HepG2 (cell line): ENCODE data around the gene NCKAP5L. TPM values are rescaled to one million over a fixed set of nuclear protein-coding genes. Genes with fewer than 3 reads are reported as not detected.

ENCODE experiments used
- EZH2 ChIP-seq: conservative IDR thresholded peaks from 2 replicates; pipeline ENCODE4 v1.6.1; 2012; ENCODE audit warnings: mild to moderate bottlenecking, low read depth, low read length, moderate library complexity
- MEIS1 ChIP-seq: sonication (generic); formaldehyde crosslinking; IDR thresholded peaks from 2 replicates; pipeline ENCODE4 v1.9.0; 2021; ENCODE audit warnings: mild to moderate bottlenecking, missing genetic modification reagents, moderate library complexity, borderline replicate concordance
- NKX3-1 ChIP-seq: sonication (generic); formaldehyde crosslinking; IDR thresholded peaks from 2 replicates; pipeline ENCODE4 v1.5.0; 2020; ENCODE audit warnings: missing genetic modification reagents
- SPEN ChIP-seq: sonication (generic); formaldehyde crosslinking; IDR thresholded peaks from 2 replicates; pipeline ENCODE4 v1.5.1; 2020; ENCODE audit warnings: low read depth, mild to moderate bottlenecking, missing genetic modification reagents
- SRSF4 ChIP-seq: fragments of 200-400 bp; formaldehyde crosslinking; IDR thresholded peaks from one replicate; pipeline ENCODE4 v1.6.1; 2018; ENCODE audit warnings: mild to moderate bottlenecking, low read depth, low read length, moderate library complexity; ENCODE audit not compliant: poor library complexity, severe bottlenecking
- ZBTB21 ChIP-seq: sonication (generic); formaldehyde crosslinking; IDR thresholded peaks from 2 replicates; pipeline ENCODE4 v1.4.0; 2020; ENCODE audit warnings: missing genetic modification reagents
- ZNF138 ChIP-seq: sonication (generic); formaldehyde crosslinking; IDR thresholded peaks from 2 replicates; pipeline ENCODE4 v1.5.0; 2020; ENCODE audit warnings: mild to moderate bottlenecking, low read depth, missing genetic modification reagents
- ZNF484 ChIP-seq: sonication (generic); formaldehyde crosslinking; IDR thresholded peaks from 2 replicates; pipeline ENCODE4 v1.5.1; 2020; ENCODE audit warnings: mild to moderate bottlenecking, low read depth, missing genetic modification reagents, borderline replicate concordance
- ZNF614 ChIP-seq: IDR thresholded peaks from 2 replicates; pipeline ENCODE4 v1.6.1; 2018; ENCODE audit warnings: missing biosample characterization, missing genetic modification reagents, inconsistent platforms, borderline replicate concordance
- polyA plus RNA-seq, 8 experiments: library from polyadenylated mRNA; depleted of rRNA in 3 of 8; stranded (reverse) in 7 of 8; unstranded in 1 of 8; fragments of >200 nt; fragmentation: Illumina TruSeq in 4 of 8; extraction: Trizol in 4 of 8; gene quantifications; 2 replicates each; pipeline versions ENCODE4 v1.2.1 to v1.2.3, GENCODE V29; 2011 to 2016; ENCODE audit warnings: low read depth in 4 of 8, missing spikeins in 1 of 8, mixed read lengths in 1 of 8; ENCODE audit not compliant: insufficient read depth in 1 of 8
- total RNA-seq, 5 experiments: library from RNA; depleted of rRNA; stranded (reverse); fragments of >200 nt; fragmentation: Illumina TruSeq; extraction: Trizol; gene quantifications; 2 replicates each; pipeline ENCODE4 v1.2.3, GENCODE V29; 2016; ENCODE audit warnings: low read depth in 1 of 5
- TF ChIP-seq, protein P1 (sequence below): sonication (generic); formaldehyde crosslinking; IDR thresholded peaks from 2 replicates; pipeline ENCODE4 v1.5.0; 2020; ENCODE audit warnings: missing genetic modification reagents
- TF ChIP-seq, protein P2 (sequence below): sonication (generic); formaldehyde crosslinking; IDR thresholded peaks from 2 replicates; pipeline ENCODE4 v1.4.0; 2020; ENCODE audit warnings: missing genetic modification reagents, borderline replicate concordance
- TF ChIP-seq, protein P3 (sequence below): IDR thresholded peaks from 2 replicates; pipeline ENCODE4 v1.6.1; 2016; ENCODE audit warnings: low read depth, control low read depth
- TF ChIP-seq, protein P4 (sequence below): sonication (generic); formaldehyde crosslinking; IDR thresholded peaks from 2 replicates; pipeline ENCODE4 v1.4.0; 2020; ENCODE audit warnings: low read depth, missing genetic modification reagents
- TF ChIP-seq, protein P5 (sequence below): sonication (generic); formaldehyde crosslinking; IDR thresholded peaks from 2 replicates; pipeline ENCODE4 v1.4.0; 2020; ENCODE audit warnings: low read depth, mild to moderate bottlenecking, missing genetic modification reagents
- TF ChIP-seq, protein P6 (sequence below): sonication (generic); formaldehyde crosslinking; IDR thresholded peaks from 2 replicates; pipeline ENCODE4 v1.9.0; 2022; ENCODE audit warnings: missing genetic modification reagents, mild to moderate bottlenecking, borderline replicate concordance

NCKAP5L gene
- total and polyA plus RNA-seq, 2 of the 13 experiments (the other 11 are each of a cell fraction or from before 2014, with no cell fraction given): 4.1 to 9.0 TPM

DNA sequence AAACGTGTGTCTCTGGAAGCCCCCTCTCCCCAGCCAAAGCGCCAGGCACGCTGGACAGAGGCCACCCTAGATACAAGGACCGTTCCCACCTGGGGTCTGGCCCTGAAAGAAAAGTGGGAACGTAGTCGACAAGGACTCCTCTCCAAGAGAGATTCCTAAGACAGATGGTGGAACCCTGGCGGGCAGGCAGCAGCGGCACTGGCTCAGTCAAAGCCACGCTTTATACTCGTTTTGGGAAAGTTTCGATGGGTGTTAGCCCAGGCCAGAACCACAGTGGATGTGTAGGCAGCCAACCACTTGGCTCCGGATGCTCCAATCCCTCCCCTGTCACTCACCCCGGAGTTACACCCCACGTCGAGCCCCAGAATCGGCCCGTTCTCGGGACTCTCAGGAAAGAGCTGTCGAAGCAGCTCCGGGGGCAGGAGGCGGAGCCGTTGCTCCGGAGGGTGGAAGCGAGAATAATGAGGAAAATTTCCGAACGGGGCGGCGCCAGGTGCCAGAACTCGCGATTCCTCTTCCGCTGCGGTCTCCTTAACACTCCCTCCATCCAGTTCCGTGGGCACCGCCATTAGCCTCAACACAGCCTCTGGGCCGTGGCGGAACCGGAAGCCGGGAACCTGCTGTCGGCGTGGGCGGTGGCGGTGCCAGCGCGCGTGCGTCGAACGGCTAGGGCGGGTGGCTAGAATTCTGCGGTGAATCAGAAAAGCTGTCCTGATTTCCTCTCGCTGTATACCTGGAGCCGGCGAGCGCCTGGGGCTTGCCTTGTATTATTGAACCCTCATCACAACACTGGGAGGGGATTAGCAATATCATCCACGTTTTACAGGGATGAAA, 14.5 kb upstream of the NCKAP5L start, which contains the start of gene BCDIN3D (continued):
- no peak for TF ChIP-seq SRSF4
- 0 out of 2 replicates have a peak, but pooled peaks have one; percentile 26 for TF ChIP-seq ZNF614 (CRISPR knock-in tag)
- TF ChIP-seq, protein P1, sequence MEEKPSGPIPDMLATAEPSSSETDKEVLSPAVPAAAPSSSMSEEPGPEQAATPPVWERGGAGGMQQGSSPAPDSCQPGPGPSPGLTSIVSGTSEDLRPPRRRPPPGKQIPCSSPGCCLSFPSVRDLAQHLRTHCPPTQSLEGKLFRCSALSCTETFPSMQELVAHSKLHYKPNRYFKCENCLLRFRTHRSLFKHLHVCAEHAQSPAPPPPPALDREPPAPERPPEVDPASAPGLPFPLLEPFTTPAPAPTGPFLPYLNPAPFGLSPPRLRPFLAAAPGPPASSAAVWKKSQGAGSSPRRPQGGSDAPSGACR: no peak
- TF ChIP-seq ZNF138 (CRISPR knock-in tag): 0 out of 2 replicates have a peak, but pooled peaks have one; percentile 73
- TF ChIP-seq, protein P2, sequence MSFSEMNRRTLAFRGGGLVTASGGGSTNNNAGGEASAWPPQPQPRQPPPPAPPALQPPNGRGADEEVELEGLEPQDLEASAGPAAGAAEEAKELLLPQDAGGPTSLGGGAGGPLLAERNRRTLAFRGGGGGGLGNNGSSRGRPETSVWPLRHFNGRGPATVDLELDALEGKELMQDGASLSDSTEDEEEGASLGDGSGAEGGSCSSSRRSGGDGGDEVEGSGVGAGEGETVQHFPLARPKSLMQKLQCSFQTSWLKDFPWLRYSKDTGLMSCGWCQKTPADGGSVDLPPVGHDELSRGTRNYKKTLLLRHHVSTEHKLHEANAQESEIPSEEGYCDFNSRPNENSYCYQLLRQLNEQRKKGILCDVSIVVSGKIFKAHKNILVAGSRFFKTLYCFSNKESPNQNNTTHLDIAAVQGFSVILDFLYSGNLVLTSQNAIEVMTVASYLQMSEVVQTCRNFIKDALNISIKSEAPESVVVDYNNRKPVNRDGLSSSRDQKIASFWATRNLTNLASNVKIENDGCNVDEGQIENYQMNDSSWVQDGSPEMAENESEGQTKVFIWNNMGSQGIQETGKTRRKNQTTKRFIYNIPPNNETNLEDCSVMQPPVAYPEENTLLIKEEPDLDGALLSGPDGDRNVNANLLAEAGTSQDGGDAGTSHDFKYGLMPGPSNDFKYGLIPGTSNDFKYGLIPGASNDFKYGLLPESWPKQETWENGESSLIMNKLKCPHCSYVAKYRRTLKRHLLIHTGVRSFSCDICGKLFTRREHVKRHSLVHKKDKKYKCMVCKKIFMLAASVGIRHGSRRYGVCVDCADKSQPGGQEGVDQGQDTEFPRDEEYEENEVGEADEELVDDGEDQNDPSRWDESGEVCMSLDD: no peak
- TF ChIP-seq, protein P3, sequence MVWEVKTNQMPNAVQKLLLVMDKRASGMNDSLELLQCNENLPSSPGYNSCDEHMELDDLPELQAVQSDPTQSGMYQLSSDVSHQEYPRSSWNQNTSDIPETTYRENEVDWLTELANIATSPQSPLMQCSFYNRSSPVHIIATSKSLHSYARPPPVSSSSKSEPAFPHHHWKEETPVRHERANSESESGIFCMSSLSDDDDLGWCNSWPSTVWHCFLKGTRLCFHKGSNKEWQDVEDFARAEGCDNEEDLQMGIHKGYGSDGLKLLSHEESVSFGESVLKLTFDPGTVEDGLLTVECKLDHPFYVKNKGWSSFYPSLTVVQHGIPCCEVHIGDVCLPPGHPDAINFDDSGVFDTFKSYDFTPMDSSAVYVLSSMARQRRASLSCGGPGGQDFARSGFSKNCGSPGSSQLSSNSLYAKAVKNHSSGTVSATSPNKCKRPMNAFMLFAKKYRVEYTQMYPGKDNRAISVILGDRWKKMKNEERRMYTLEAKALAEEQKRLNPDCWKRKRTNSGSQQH (CRISPR knock-in tag): 0 out of 2 replicates have a peak, but pooled peaks have one; percentile 36
- TF ChIP-seq NKX3-1 (CRISPR knock-in tag): peak; percentile 72; the same call in 1 of the 2 replicates
- TF ChIP-seq, protein P4, sequence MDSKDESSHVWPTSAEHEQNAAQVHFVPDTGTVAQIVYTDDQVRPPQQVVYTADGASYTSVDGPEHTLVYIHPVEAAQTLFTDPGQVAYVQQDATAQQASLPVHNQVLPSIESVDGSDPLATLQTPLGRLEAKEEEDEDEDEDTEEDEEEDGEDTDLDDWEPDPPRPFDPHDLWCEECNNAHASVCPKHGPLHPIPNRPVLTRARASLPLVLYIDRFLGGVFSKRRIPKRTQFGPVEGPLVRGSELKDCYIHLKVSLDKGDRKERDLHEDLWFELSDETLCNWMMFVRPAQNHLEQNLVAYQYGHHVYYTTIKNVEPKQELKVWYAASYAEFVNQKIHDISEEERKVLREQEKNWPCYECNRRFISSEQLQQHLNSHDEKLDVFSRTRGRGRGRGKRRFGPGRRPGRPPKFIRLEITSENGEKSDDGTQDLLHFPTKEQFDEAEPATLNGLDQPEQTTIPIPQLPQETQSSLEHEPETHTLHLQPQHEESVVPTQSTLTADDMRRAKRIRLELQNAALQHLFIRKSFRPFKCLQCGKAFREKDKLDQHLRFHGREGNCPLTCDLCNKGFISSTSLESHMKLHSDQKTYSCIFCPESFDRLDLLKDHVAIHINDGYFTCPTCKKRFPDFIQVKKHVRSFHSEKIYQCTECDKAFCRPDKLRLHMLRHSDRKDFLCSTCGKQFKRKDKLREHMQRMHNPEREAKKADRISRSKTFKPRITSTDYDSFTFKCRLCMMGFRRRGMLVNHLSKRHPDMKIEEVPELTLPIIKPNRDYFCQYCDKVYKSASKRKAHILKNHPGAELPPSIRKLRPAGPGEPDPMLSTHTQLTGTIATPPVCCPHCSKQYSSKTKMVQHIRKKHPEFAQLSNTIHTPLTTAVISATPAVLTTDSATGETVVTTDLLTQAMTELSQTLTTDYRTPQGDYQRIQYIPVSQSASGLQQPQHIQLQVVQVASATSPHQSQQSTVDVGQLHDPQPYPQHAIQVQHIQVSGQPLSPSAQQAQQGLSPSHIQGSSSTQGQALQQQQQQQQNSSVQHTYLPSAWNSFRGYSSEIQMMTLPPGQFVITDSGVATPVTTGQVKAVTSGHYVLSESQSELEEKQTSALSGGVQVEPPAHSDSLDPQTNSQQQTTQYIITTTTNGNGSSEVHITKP (CRISPR knock-in tag): no peak
- TF ChIP-seq ZBTB21 (CRISPR knock-in tag): no peak
- TF ChIP-seq, protein P5, sequence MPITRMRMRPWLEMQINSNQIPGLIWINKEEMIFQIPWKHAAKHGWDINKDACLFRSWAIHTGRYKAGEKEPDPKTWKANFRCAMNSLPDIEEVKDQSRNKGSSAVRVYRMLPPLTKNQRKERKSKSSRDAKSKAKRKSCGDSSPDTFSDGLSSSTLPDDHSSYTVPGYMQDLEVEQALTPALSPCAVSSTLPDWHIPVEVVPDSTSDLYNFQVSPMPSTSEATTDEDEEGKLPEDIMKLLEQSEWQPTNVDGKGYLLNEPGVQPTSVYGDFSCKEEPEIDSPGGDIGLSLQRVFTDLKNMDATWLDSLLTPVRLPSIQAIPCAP (CRISPR knock-in tag): no peak
- TF ChIP-seq ZNF484 (CRISPR knock-in tag): no peak
- TF ChIP-seq MEIS1: peak; percentile 70; the same call in 1 of the 2 replicates
- TF ChIP-seq, protein P6, sequence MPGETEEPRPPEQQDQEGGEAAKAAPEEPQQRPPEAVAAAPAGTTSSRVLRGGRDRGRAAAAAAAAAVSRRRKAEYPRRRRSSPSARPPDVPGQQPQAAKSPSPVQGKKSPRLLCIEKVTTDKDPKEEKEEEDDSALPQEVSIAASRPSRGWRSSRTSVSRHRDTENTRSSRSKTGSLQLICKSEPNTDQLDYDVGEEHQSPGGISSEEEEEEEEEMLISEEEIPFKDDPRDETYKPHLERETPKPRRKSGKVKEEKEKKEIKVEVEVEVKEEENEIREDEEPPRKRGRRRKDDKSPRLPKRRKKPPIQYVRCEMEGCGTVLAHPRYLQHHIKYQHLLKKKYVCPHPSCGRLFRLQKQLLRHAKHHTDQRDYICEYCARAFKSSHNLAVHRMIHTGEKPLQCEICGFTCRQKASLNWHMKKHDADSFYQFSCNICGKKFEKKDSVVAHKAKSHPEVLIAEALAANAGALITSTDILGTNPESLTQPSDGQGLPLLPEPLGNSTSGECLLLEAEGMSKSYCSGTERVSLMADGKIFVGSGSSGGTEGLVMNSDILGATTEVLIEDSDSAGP (CRISPR knock-in tag): peak; percentile 90
- TF ChIP-seq SPEN (CRISPR knock-in tag): peak; percentile 88
- TF ChIP-seq EZH2: no peak
